Measurements from ENCODE around the gene CCDC174. TPM values are rescaled to one million over a fixed set of nuclear protein-coding genes. Genes with fewer than 3 reads are reported as not detected.

CCDC174 gene
- total RNA-seq, 2 experiments from 2014 or later: 17.5 to 18.5 TPM

DNA sequence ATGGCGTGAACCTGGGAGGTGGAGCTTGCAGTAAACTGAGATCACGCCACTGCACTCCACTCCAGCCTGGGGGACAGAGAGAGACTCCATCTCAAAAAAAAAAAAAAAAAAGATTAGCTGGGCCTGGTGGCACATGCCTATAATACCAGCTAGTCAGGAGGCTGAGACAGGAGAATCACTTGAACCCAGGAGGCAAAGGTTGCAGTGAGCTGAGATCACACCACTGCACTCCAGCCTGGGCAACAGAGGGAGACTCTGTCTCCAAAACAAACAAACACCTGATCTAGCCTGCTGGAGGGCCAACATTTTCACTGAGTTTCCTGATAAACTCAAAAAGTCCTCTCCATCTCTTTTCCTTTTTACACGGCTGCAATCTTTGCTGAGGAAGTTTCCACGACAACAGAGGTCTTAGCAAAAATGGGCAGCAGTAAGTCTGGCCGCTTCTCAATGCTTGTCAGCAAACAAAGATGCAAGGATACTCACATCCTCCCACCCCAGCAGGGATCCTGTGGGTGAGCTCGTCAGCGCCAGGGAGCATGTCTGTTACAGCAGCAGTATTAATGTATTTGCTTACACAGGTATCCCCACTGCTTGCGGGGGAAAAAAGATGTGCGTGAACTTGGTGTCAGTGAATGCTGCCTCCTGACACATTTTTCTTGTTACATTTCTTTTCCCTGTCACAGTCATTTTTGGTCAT, 21.0 kb upstream of the CCDC174 start:
- H3K27ac Mint-ChIP-seq: no peak overlapping the region
- H3K4me3 Mint-ChIP-seq: no peak overlapping the region
- H3K36me3 Mint-ChIP-seq (ENCODE audit: low read depth): no peaks in the 10 kb centered on the region
- H3K9me3 Mint-ChIP-seq (ENCODE audit: insufficient read depth): no peaks in the 10 kb centered on the region
- H3K27me3 Mint-ChIP-seq (ENCODE audit: low read depth): peaks cover 8% of the 10 kb centered on the region
- DNase-seq (no peak), ATAC-seq (no peak)
- ChIA-PET CTCF (interaction anchor here (1.0 kb wide), 1 partner anchor 20 kb away, joined by 3 read pairs; no protein-coding TSS in a partner anchor), POLR2A (no interaction called here)
- no peaks in the 10 kb centered on the region for H3K4me1 Mint-ChIP-seq (ENCODE audit: low read depth)

DNA sequence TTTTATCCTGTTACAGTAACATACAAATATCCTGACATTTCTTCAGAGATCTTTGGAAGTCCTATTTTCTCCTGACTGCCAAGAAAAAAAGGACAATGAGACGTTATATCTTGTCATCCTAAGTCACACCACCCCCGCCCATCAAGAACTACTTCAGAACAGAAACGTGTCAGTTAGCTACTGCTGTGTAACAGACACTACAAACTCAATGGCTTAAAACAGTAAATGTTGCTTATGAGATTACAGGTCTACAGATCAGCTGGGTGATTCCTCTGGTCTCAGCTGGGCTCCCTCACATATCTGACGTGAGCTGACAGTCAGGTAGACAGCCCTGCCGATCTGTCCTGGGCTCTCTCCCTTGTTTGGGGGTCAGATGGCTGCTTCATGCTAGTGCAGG, 20.5 kb upstream of the CCDC174 start:
- ATAC-seq: no peak

GRCh38 chr3:14631687-14632441, 19.7 kb upstream of the CCDC174 start:
- DNase-seq (no peak), ATAC-seq (no peak)
- POLR2A ChIA-PET: no interaction called here
- Mint-ChIP-seq H3K4me3 (no peak overlapping the region), H3K27me3 (ENCODE audit: low read depth) (peaks cover 11% of the 10 kb centered on the region), H3K36me3 (ENCODE audit: low read depth) (no peaks in the 10 kb centered on the region), H3K27ac (no peak overlapping the region), H3K4me1 (ENCODE audit: low read depth) (no peaks in the 10 kb centered on the region), H3K9me3 (ENCODE audit: insufficient read depth) (no peaks in the 10 kb centered on the region)
- CTCF ChIA-PET: interaction anchor here (0.9 to 2.7 kb wide), 4 partner anchors 12 to 290 kb away, joined by 3 to 8 read pairs (median 4); no protein-coding TSS in a partner anchor

More for the DNA sequence above, 20.5 kb upstream of the CCDC174 start:
- Mint-ChIP-seq H3K4me1 (ENCODE audit: low read depth) (no peaks in the 10 kb centered on the region), H3K27me3 (ENCODE audit: low read depth) (peaks cover 7% of the 10 kb centered on the region), H3K4me3 (no peak overlapping the region), H3K9me3 (ENCODE audit: insufficient read depth) (no peaks in the 10 kb centered on the region), H3K36me3 (ENCODE audit: low read depth) (no peaks in the 10 kb centered on the region), H3K27ac (no peak overlapping the region)
- DNase-seq: no peak
- ChIA-PET POLR2A (no interaction called here), CTCF (interaction anchor here (2.7 kb wide), 1 partner anchor 290 kb away, joined by 8 read pairs; no protein-coding TSS in a partner anchor)

- CTCF ChIA-PET: interaction anchor here (0.6 to 2.7 kb wide), 6 partner anchors 11 to 1141 kb away, joined by 3 to 8 read pairs (median 4); no protein-coding TSS in a partner anchor
- peaks cover 12% of the 10 kb centered on the region for H3K27me3 Mint-ChIP-seq (ENCODE audit: low read depth)
Measured at GRCh38 chr3:14632442-14632930, 19.1 kb upstream of the CCDC174 start.

GRCh38 chr3:14633417-14633816, 18.1 kb upstream of the CCDC174 start:
- CTCF ChIA-PET: interaction anchor here (0.8 to 2.7 kb wide), 2 partner anchors 14 to 288 kb away, joined by 4 to 8 read pairs; no protein-coding TSS in a partner anchor

More at GRCh38 chr3:14632442-14632930, 19.1 kb upstream of the CCDC174 start:
- no peak for ATAC-seq
- no peak overlapping the region for H3K27ac Mint-ChIP-seq
- POLR2A ChIA-PET: no interaction called here
- H3K4me3 Mint-ChIP-seq: no peak overlapping the region
- no peaks in the 10 kb centered on the region for H3K9me3 Mint-ChIP-seq (ENCODE audit: insufficient read depth)
- DNase-seq: no peak
- H3K4me1 Mint-ChIP-seq (ENCODE audit: low read depth): no peaks in the 10 kb centered on the region
- H3K36me3 Mint-ChIP-seq (ENCODE audit: low read depth): no peaks in the 10 kb centered on the region

DNA sequence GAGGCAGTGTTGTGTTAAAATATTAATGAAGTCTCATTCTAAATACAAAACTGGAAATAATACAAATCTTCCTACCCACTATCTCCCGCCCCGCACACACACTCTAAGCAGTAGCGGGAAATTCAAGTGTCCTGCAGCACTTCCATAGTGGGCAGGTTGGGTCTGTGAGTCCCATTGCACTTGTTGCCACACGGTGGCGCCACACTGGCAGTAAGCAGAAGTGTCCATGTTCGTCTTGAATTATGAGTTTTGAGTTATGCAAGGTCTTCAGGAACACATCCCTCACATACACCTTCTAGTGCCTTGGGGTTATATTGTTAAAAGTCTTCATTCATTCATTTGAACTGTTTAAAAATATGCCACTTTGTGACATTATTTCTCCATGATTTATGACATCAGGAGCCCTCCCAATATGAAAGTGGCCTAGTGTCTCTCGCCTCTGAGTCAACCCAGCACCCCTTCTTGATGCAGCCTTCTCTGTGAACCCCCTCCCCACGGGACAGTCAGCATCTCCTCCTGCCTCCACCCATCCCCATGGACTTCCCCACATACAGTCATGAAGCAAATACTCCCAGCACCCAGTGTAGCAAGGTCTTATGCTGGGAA, 17.6 kb upstream of the CCDC174 start:
- DNase-seq (peak; percentile 67), ATAC-seq (peak; percentile 84)
- ChIA-PET CTCF (interaction anchor here (0.6 to 2.7 kb wide), 2 partner anchors 16 to 288 kb away, joined by 3 to 8 read pairs; no protein-coding TSS in a partner anchor), POLR2A (no interaction called here)
- Mint-ChIP-seq H3K4me3 (no peak overlapping the region), H3K36me3 (ENCODE audit: low read depth) (no peaks in the 10 kb centered on the region), H3K27me3 (ENCODE audit: low read depth) (peaks cover 18% of the 10 kb centered on the region), H3K27ac (no peak overlapping the region), H3K4me1 (ENCODE audit: low read depth) (no peaks in the 10 kb centered on the region), H3K9me3 (ENCODE audit: insufficient read depth) (no peaks in the 10 kb centered on the region)

More at GRCh38 chr3:14633417-14633816, 18.1 kb upstream of the CCDC174 start:
- Mint-ChIP-seq H3K27me3 (ENCODE audit: low read depth) (peaks cover 16% of the 10 kb centered on the region), H3K4me1 (ENCODE audit: low read depth) (no peaks in the 10 kb centered on the region), H3K36me3 (ENCODE audit: low read depth) (no peaks in the 10 kb centered on the region), H3K9me3 (ENCODE audit: insufficient read depth) (no peaks in the 10 kb centered on the region), H3K27ac (no peak overlapping the region), H3K4me3 (no peak overlapping the region)
- DNase-seq: no peak
- ATAC-seq: no peak
- POLR2A ChIA-PET: no interaction called here

DNA sequence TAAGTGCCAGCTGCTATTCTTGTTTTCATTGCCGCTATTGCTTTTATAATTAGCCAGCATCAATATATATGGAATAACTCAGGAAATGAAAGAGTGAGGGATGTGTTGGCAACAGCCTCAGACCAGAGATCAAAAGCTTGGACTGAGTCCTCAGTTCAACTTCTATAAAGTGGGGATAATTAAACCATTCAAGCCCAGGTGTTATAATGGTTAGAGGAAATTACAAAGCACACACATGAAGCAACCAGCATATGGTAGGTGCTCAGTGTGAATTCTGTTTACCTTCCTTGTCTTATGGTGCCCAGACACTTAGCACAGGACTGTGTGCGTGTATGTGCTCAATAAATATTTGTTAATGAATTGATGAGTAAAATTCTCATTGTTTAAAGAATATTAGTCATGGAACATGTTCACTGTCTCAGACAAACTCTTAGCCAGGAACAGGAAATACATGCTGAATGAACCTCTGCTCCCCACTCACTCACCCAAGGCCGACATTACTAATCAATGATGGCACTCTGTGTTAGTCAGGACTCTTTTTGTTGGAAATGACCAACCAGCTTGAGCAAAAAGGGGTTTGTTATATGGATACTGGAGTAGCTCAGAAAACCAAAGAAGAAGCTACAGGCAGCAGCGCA, 16.7 kb upstream of the CCDC174 start:
- no peaks in the 10 kb centered on the region for H3K9me3 Mint-ChIP-seq (ENCODE audit: insufficient read depth)
- H3K36me3 Mint-ChIP-seq (ENCODE audit: low read depth): no peaks in the 10 kb centered on the region
- no peak overlapping the region for H3K27ac Mint-ChIP-seq
- POLR2A ChIA-PET: interaction anchor here (1.5 kb wide), 1 partner anchor 17 kb away, joined by 4 read pairs; the partner anchor contains the start of gene CCDC174
- H3K4me1 Mint-ChIP-seq (ENCODE audit: low read depth): no peaks in the 10 kb centered on the region
- H3K4me3 Mint-ChIP-seq: no peak overlapping the region
- ATAC-seq (no peak), DNase-seq (no peak)
- CTCF ChIA-PET: interaction anchor here (0.6 to 2.3 kb wide), 2 partner anchors 15 to 17 kb away, joined by 3 to 9 read pairs; partner anchors contain the start of gene CCDC174
- peaks cover 24% of the 10 kb centered on the region for H3K27me3 Mint-ChIP-seq (ENCODE audit: low read depth)

DNA sequence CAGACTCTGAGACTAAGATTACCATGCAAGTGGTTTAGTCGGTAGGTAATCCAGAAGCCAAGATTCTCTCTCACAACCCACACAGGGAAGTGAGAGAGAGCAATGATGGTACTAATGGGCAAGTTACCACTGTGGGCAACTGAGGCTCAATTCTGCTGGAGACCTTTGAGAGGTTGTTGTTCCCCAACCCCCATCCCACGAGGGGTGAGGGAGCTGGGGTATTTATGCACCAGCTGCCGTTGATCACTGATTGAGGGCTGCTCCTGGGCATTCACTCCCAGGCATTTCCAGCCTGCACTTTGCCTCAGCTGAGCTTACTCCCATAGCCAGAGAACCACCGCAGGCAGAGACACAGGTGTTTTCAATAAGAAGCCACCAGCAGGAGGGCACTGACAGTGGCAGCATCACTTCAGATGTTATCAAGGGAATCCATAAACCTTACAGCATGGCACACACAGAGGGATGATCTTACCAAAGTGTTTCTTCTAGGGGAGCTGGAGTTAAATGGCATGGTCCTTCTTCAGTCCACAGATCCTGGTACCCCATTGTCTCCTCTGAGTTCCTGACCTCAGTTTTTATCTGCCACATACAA, 15.0 kb upstream of the CCDC174 start:
- ChIA-PET CTCF (interaction anchor here (0.5 to 2.3 kb wide), 3 partner anchors 15 to 275 kb away, joined by 3 to 9 read pairs (median 8); partner anchors contain the start of gene CCDC174), POLR2A (interaction anchor here (1.4 kb wide), 1 partner anchor 15 kb away, joined by 5 read pairs; the partner anchor contains the start of gene CCDC174)
- ATAC-seq: no peak
- no peak overlapping the region for H3K4me3 Mint-ChIP-seq
- no peaks in the 10 kb centered on the region for H3K36me3 Mint-ChIP-seq (ENCODE audit: low read depth)
- peaks cover 33% of the 10 kb centered on the region for H3K27me3 Mint-ChIP-seq (ENCODE audit: low read depth)
- H3K9me3 Mint-ChIP-seq (ENCODE audit: insufficient read depth): no peaks in the 10 kb centered on the region
- DNase-seq: no peak
- no peak overlapping the region for H3K27ac Mint-ChIP-seq
- no peaks in the 10 kb centered on the region for H3K4me1 Mint-ChIP-seq (ENCODE audit: low read depth)

GRCh38 chr3:14640157-14640562, 11.4 kb upstream of the CCDC174 start:
- ATAC-seq (no peak), DNase-seq (no peak)
- Mint-ChIP-seq H3K4me1 (ENCODE audit: low read depth) (no peaks in the 10 kb centered on the region), H3K4me3 (no peak overlapping the region), H3K36me3 (ENCODE audit: low read depth) (no peaks in the 10 kb centered on the region), H3K9me3 (ENCODE audit: insufficient read depth) (no peaks in the 10 kb centered on the region), H3K27ac (no peak overlapping the region), H3K27me3 (ENCODE audit: low read depth) (peaks cover 46% of the 10 kb centered on the region)
- CTCF ChIA-PET: no interaction called here
- POLR2A ChIA-PET: no interaction called here

DNA sequence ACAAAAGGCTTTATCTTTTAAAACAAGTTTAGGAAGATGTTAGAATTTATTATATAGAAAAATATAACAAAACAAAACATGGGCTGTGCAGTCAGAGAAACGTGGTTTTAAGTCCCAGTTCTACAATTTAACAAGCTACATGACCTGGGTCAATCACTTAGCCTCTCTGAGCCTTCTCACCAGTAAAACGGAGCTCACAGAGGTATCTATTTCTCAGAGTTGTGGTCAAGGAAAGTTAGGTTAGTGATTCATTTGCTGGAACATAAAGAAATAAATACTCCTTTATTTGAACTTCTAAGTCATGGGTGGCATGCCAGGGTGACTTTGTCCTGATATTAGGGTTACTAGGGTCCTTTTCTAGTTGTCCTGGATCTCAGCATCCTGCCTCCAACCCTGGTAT, 10.8 kb upstream of the CCDC174 start:
- CTCF ChIA-PET: no interaction called here
- POLR2A ChIA-PET: no interaction called here

GRCh38 chr3:14641346-14641745, 10.2 kb upstream of the CCDC174 start:
- H3K27ac Mint-ChIP-seq: no peak overlapping the region
- H3K4me1 Mint-ChIP-seq (ENCODE audit: low read depth): peaks cover 6% of the 10 kb centered on the region
- CTCF ChIA-PET: no interaction called here
- no peak for DNase-seq
- ATAC-seq: no peak
- H3K9me3 Mint-ChIP-seq (ENCODE audit: insufficient read depth): no peaks in the 10 kb centered on the region
- H3K4me3 Mint-ChIP-seq: no peak overlapping the region
- H3K36me3 Mint-ChIP-seq (ENCODE audit: low read depth): no peaks in the 10 kb centered on the region
- peaks cover 44% of the 10 kb centered on the region for H3K27me3 Mint-ChIP-seq (ENCODE audit: low read depth)
- POLR2A ChIA-PET: no interaction called here

More for the DNA sequence above, 10.8 kb upstream of the CCDC174 start:
- no peak for DNase-seq
- H3K9me3 Mint-ChIP-seq (ENCODE audit: insufficient read depth): no peaks in the 10 kb centered on the region
- no peaks in the 10 kb centered on the region for H3K36me3 Mint-ChIP-seq (ENCODE audit: low read depth)
- no peak for ATAC-seq
- no peaks in the 10 kb centered on the region for H3K4me1 Mint-ChIP-seq (ENCODE audit: low read depth)
- no peak overlapping the region for H3K4me3 Mint-ChIP-seq
- H3K27me3 Mint-ChIP-seq (ENCODE audit: low read depth): peaks cover 44% of the 10 kb centered on the region
- no peak overlapping the region for H3K27ac Mint-ChIP-seq

Data from activated CD8-positive, alpha-beta T cell treated with anti-CD3 and anti-CD28 coated beads, Interleukin-2, amount 10 ng/mL, durations not matched to agents 7 days and 5 days (primary cell).